ENCODE measurements around the gene KREMEN1. TPM values are rescaled to one million over a fixed set of nuclear protein-coding genes. Genes with fewer than 3 reads are reported as not detected.
A peak's percentile ranks its signal among the peaks of the same experiment; 100 is the strongest.

The KREMEN1 gene
- total and polyA plus RNA-seq, 4 donors = 8.8 to 27.5 (median 20.1) TPM

- Histone ChIP-seq H3K27me3 (ENCODE audit: control insufficient read depth in 3 of 3, insufficient read depth in 3 of 3, low read length in 2 of 3) (no peaks in the 10 kb centered on the region), H3K9ac (ENCODE audit: insufficient read depth in 1 of 2, low read length in 2 of 2) (no peak overlapping the region), H3K36me3 (ENCODE audit: control insufficient read depth in 4 of 4, insufficient read depth in 4 of 4, low read length in 4 of 4) (peaks cover 3 to 46% (median 22%) of the 10 kb centered on the region in 4 donors), H3K9me3 (ENCODE audit: control insufficient read depth in 4 of 4, insufficient read depth in 3 of 4, low read length in 3 of 4) (no peaks in the 10 kb centered on the region), H3K4me1 (ENCODE audit: control insufficient read depth in 5 of 5, insufficient read depth in 5 of 5, low read length in 5 of 5) (peaks cover 0 to 16% (median 10%) of the 10 kb centered on the region in 5 donors), H3K4me3 (no peak overlapping the region), H3K27ac (ENCODE audit: low read depth in 1 of 2, low read length in 1 of 2) (peak overlapping the region in 1 of 2 donors; percentile 23)
- ATAC-seq (ENCODE audit: insufficient read depth, low FRiP score) = no peak
- TF ChIP-seq CTCF (IDR thresholded peaks at IDR 0.05; ENCODE audit: control extremely low read depth, extremely low read depth) = no peak
- 86 to 90% methylated on average over 31 of the region's 31 CpGs for WGBS, 2 donors
- no peak for DNase-seq
These were observed 64.2 kb downstream of the KREMEN1 start for GRCh38 chr22:29136782-29137700.

DNA sequence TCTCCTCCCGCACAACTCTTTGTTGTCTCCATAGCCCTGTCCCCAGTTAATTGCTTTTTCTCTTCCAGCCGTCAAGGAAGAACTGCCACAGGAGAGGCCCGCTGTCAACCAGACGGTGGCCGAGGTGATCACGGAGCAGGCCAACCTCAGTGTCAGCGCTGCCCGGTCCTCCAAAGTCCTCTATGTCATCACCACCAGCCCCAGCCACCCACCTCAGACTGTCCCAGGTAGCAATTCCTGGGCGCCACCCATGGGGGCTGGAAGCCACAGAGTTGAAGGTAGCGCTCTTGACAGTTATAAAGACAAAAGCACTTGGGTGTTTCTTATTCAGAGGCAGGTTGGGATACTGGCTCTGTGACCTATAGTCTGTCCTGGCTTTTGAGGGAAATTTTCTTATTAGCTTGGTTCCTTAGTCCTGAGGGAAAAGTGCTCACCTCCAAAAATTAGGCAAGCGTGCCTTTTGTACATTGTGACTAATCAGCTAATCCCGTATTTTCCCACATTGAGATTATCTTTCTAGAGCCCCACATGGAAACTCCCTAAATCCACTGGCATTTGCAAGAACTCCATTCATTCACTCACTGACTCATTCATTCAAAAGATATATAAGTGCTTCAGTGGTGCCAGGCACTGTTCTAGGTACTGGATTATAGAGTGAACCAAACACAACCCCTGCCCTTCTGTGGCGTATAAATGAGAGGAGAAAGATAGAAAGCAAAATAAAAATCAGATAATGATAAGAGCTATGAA, 65.9 kb downstream of the KREMEN1 start:
- ATAC-seq (ENCODE audit: insufficient read depth, low FRiP score) (no peak), DNase-seq (no peak)
- H3K4me3 ChIP-seq = no peak overlapping the region

GRCh38 chr22:29139965-29140782, 67.3 kb downstream of the KREMEN1 start:
- Histone ChIP-seq H3K9ac (ENCODE audit: insufficient read depth in 1 of 2, low read length in 2 of 2) (peak overlapping the region in 1 of 2 donors; percentile 23), H3K36me3 (ENCODE audit: control insufficient read depth in 4 of 4, insufficient read depth in 4 of 4, low read length in 4 of 4) (peaks cover 3 to 45% (median 25%) of the 10 kb centered on the region in 4 donors), H3K4me3 (no peak overlapping the region), H3K9me3 (ENCODE audit: control insufficient read depth in 4 of 4, insufficient read depth in 3 of 4, low read length in 3 of 4) (no peaks in the 10 kb centered on the region), H3K27me3 (ENCODE audit: control insufficient read depth in 3 of 3, insufficient read depth in 3 of 3, low read length in 2 of 3) (no peaks in the 10 kb centered on the region), H3K4me1 (ENCODE audit: control insufficient read depth in 5 of 5, insufficient read depth in 5 of 5, low read length in 5 of 5) (peaks cover 0 to 32% (median 14%) of the 10 kb centered on the region in 5 donors), H3K27ac (ENCODE audit: low read depth in 1 of 2, low read length in 1 of 2) (peak overlapping the region in 1 of 2 donors; percentile 5)
- peak; percentile 48 for ATAC-seq (ENCODE audit: insufficient read depth, low FRiP score)
- WGBS, 2 donors = 52 to 60% methylated on average over 8 of the region's 8 CpGs
- TF ChIP-seq CTCF (IDR thresholded peaks at IDR 0.05; ENCODE audit: control extremely low read depth, extremely low read depth) = no peak
- peak in 2 of 3 donors; percentile 74 to 92 for DNase-seq

More for the DNA sequence above, 65.9 kb downstream of the KREMEN1 start:
- TF ChIP-seq CTCF (IDR thresholded peaks at IDR 0.05; ENCODE audit: control extremely low read depth, extremely low read depth) = no peak
- Histone ChIP-seq H3K27ac (ENCODE audit: low read depth in 1 of 2, low read length in 1 of 2) (no peak overlapping the region), H3K4me1 (ENCODE audit: control insufficient read depth in 5 of 5, insufficient read depth in 5 of 5, low read length in 5 of 5) (peaks cover 0 to 18% (median 10%) of the 10 kb centered on the region in 5 donors), H3K9ac (ENCODE audit: insufficient read depth in 1 of 2, low read length in 2 of 2) (no peak overlapping the region), H3K9me3 (ENCODE audit: control insufficient read depth in 4 of 4, insufficient read depth in 3 of 4, low read length in 3 of 4) (no peaks in the 10 kb centered on the region), H3K36me3 (ENCODE audit: control insufficient read depth in 4 of 4, insufficient read depth in 4 of 4, low read length in 4 of 4) (peaks cover 3 to 46% (median 26%) of the 10 kb centered on the region in 4 donors), H3K27me3 (ENCODE audit: control insufficient read depth in 3 of 3, insufficient read depth in 3 of 3, low read length in 2 of 3) (no peaks in the 10 kb centered on the region)
- WGBS, 2 donors = 97% methylated on average over 13 of the region's 13 CpGs

Data from lung (tissue), 12 donors.